ENCODE data around the gene SERPINA1. TPM values are rescaled to one million over a fixed set of nuclear protein-coding genes. Genes with fewer than 3 reads are reported as not detected.

The SERPINA1 gene
- total RNA-seq, 2 donors from 2014 or later = 2.4 to 8.8 TPM

GRCh38 chr14:94408546-94409095, 20.2 kb upstream of the SERPINA1 start:
- no peak overlapping the region for H3K4me3 ChIP-seq
- no peak for TF ChIP-seq CTCF (IDR thresholded peaks at IDR 0.05)
- no peaks in the 10 kb centered on the region for H3K27me3 ChIP-seq
- no peaks in the 10 kb centered on the region for H3K4me1 ChIP-seq
- no peak for DNase-seq (ENCODE audit: low spot score)
- H3K36me3 ChIP-seq = no peaks in the 10 kb centered on the region
- H3K27ac ChIP-seq = no peak overlapping the region
- peaks cover 0 to 22% of the 10 kb centered on the region in 2 donors for H3K9me3 ChIP-seq

- H3K27ac ChIP-seq = no peak overlapping the region
- TF ChIP-seq CTCF (IDR thresholded peaks at IDR 0.05) = no peak
- no peaks in the 10 kb centered on the region for H3K4me1 ChIP-seq
- H3K4me3 ChIP-seq = no peak overlapping the region
- no peaks in the 10 kb centered on the region for H3K36me3 ChIP-seq
- no peak for DNase-seq (ENCODE audit: low spot score)
- H3K9me3 ChIP-seq = peaks cover 0 to 22% of the 10 kb centered on the region in 2 donors
- H3K27me3 ChIP-seq = no peaks in the 10 kb centered on the region
These were observed 19.5 kb upstream of the SERPINA1 start for GRCh38 chr14:94407906-94408305.

GRCh38 chr14:94406910-94407309, 18.5 kb upstream of the SERPINA1 start:
- H3K27ac ChIP-seq = no peak overlapping the region
- H3K4me1 ChIP-seq = no peaks in the 10 kb centered on the region
- TF ChIP-seq CTCF (IDR thresholded peaks at IDR 0.05) = no peak
- H3K36me3 ChIP-seq = no peaks in the 10 kb centered on the region
- DNase-seq (ENCODE audit: low spot score) = no peak
- H3K9me3 ChIP-seq = peaks cover 0 to 22% of the 10 kb centered on the region in 2 donors
- no peak overlapping the region for H3K4me3 ChIP-seq
- no peaks in the 10 kb centered on the region for H3K27me3 ChIP-seq

GRCh38 chr14:94405486-94405885, 17.1 kb upstream of the SERPINA1 start:
- no peaks in the 10 kb centered on the region for H3K36me3 ChIP-seq
- H3K27ac ChIP-seq = no peak overlapping the region
- H3K27me3 ChIP-seq = no peaks in the 10 kb centered on the region
- H3K4me1 ChIP-seq = no peaks in the 10 kb centered on the region
- no peak for TF ChIP-seq CTCF (IDR thresholded peaks at IDR 0.05)
- H3K9me3 ChIP-seq = peaks cover 0 to 12% of the 10 kb centered on the region in 2 donors
- DNase-seq (ENCODE audit: low spot score) = no peak
- H3K4me3 ChIP-seq = no peak overlapping the region

GRCh38 chr14:94404561-94404960, 16.2 kb upstream of the SERPINA1 start:
- H3K27ac ChIP-seq = no peak overlapping the region
- H3K36me3 ChIP-seq = no peaks in the 10 kb centered on the region
- no peaks in the 10 kb centered on the region for H3K4me1 ChIP-seq
- no peak for TF ChIP-seq CTCF (IDR thresholded peaks at IDR 0.05)
- H3K4me3 ChIP-seq = no peak overlapping the region
- peaks cover 0 to 12% of the 10 kb centered on the region in 2 donors for H3K9me3 ChIP-seq
- no peak for DNase-seq (ENCODE audit: low spot score)
- no peaks in the 10 kb centered on the region for H3K27me3 ChIP-seq

- Histone ChIP-seq H3K27ac (no peak overlapping the region), H3K4me1 (no peaks in the 10 kb centered on the region), H3K9me3 (peaks cover 0 to 12% of the 10 kb centered on the region in 2 donors), H3K27me3 (no peaks in the 10 kb centered on the region), H3K4me3 (no peak overlapping the region), H3K36me3 (no peaks in the 10 kb centered on the region)
- DNase-seq (ENCODE audit: low spot score) = no peak
- TF ChIP-seq CTCF (IDR thresholded peaks at IDR 0.05) = no peak
These were observed 15.0 kb upstream of the SERPINA1 start for GRCh38 chr14:94403312-94403932.
